ENCODE measurements around the gene DMD.

Gene DMD

DNA sequence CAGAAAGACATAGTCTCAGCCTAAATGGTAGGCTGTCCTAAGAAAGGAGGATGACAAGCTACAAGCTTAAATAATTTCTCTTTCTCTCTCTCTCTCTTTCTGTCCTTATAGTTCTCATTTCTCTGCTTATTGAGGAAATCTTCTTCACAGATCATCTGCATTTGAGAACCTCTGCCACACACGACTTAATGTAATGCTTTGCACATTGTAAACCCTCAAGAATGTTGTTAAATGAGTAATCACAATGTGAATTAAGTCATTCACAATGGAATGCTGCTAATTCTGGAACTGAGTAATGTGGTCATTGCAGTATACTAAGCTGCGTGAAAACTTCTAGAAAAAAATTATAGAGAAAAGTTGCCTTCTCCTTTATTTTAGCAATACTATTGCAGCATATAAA lies 1630.6 kb downstream of the DMD start:
- Histone ChIP-seq H3K9me3 (no peaks in the 10 kb centered on the region), H3K27me3 (peaks cover 64% of the 10 kb centered on the region), H3K4me1 (no peaks in the 10 kb centered on the region), H3K4me3 (no peak overlapping the region), H3K9ac (no peak overlapping the region), H4K20me1 (peaks cover 10% of the 10 kb centered on the region; the same call in 1 of the 2 replicates), H3K27ac (no peak overlapping the region), H3K4me2 (no peak overlapping the region), H3K36me3 (no peaks in the 10 kb centered on the region)
- no peak for TF ChIP-seq Cebpa-rat (IDR thresholded peaks at IDR 0.05)

GRCh38 chrX:31580227-31580626 lies 1631.1 kb downstream of the DMD start:
- H3K9ac ChIP-seq: no peak overlapping the region
- no peak overlapping the region for H3K4me3 ChIP-seq
- H3K4me1 ChIP-seq: no peaks in the 10 kb centered on the region
- no peak overlapping the region for H3K27ac ChIP-seq
- no peak for TF ChIP-seq Cebpa-rat (IDR thresholded peaks at IDR 0.05)
- H3K27me3 ChIP-seq: peaks cover 63% of the 10 kb centered on the region
- no peaks in the 10 kb centered on the region for H3K9me3 ChIP-seq
- peaks cover 10% of the 10 kb centered on the region; the same call in 1 of the 2 replicates for H4K20me1 ChIP-seq
- no peaks in the 10 kb centered on the region for H3K36me3 ChIP-seq
- no peak overlapping the region for H3K4me2 ChIP-seq

GRCh38 chrX:31572360-31572759 lies 1639.0 kb downstream of the DMD start:
- Histone ChIP-seq H3K9me3 (no peaks in the 10 kb centered on the region), H3K27me3 (peaks cover 80% of the 10 kb centered on the region), H3K4me3 (no peak overlapping the region), H4K20me1 (no peaks in the 10 kb centered on the region), H3K9ac (no peak overlapping the region), H3K4me1 (no peaks in the 10 kb centered on the region), H3K36me3 (no peaks in the 10 kb centered on the region), H3K4me2 (no peak overlapping the region), H3K27ac (no peak overlapping the region)
- no peak for TF ChIP-seq Cebpa-rat (IDR thresholded peaks at IDR 0.05)

GRCh38 chrX:31570658-31571057 lies 1640.7 kb downstream of the DMD start:
- Histone ChIP-seq H3K4me2 (no peak overlapping the region), H3K4me1 (no peaks in the 10 kb centered on the region), H3K4me3 (no peak overlapping the region), H3K9ac (no peak overlapping the region), H3K36me3 (no peaks in the 10 kb centered on the region), H3K9me3 (no peaks in the 10 kb centered on the region), H3K27me3 (peaks cover 89% of the 10 kb centered on the region), H3K27ac (no peak overlapping the region), H4K20me1 (no peaks in the 10 kb centered on the region)
- TF ChIP-seq Cebpa-rat (IDR thresholded peaks at IDR 0.05): no peak

DNA sequence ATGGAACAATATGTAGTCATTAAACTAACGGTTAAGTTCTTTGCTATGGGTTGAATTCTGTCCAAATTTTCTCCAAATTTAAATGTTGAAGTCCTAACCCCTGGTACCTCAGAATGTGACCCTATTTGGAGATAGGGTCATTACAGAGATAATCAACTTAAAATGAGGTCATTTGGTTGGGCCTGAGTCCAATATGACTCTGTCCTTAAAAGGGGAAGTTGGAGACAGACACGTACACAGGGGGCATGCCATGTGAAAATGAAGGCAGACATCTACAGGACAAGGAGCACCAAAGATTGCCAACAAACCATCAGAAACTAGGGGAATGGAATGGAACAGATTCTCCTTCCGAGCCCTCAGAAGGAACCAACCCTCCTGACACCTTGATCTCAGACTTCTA lies 1647.6 kb downstream of the DMD start:
- no peak for TF ChIP-seq Cebpa-rat (IDR thresholded peaks at IDR 0.05)
- Histone ChIP-seq H3K9ac (no peak overlapping the region), H3K36me3 (no peaks in the 10 kb centered on the region), H3K4me2 (no peak overlapping the region), H3K4me1 (no peaks in the 10 kb centered on the region), H3K9me3 (no peaks in the 10 kb centered on the region), H3K27ac (no peak overlapping the region), H3K4me3 (no peak overlapping the region), H4K20me1 (no peaks in the 10 kb centered on the region), H3K27me3 (peaks cover 60% of the 10 kb centered on the region)

- H3K27ac ChIP-seq: no peak overlapping the region
- H3K9me3 ChIP-seq: no peaks in the 10 kb centered on the region
- no peak overlapping the region for H3K4me2 ChIP-seq
- no peak for TF ChIP-seq Cebpa-rat (IDR thresholded peaks at IDR 0.05)
- peaks cover 69% of the 10 kb centered on the region for H3K27me3 ChIP-seq
- H3K36me3 ChIP-seq: no peaks in the 10 kb centered on the region
- H4K20me1 ChIP-seq: no peaks in the 10 kb centered on the region
- H3K4me1 ChIP-seq: no peaks in the 10 kb centered on the region
- H3K9ac ChIP-seq: no peak overlapping the region
- no peak overlapping the region for H3K4me3 ChIP-seq
Observed at GRCh38 chrX:31555506-31555905, 1655.8 kb downstream of the DMD start.

- TF ChIP-seq Cebpa-rat (IDR thresholded peaks at IDR 0.05): no peak
- Histone ChIP-seq H3K4me1 (no peaks in the 10 kb centered on the region), H3K27ac (no peak overlapping the region), H3K4me3 (no peak overlapping the region), H3K27me3 (peaks cover 82% of the 10 kb centered on the region), H4K20me1 (no peaks in the 10 kb centered on the region), H3K36me3 (no peaks in the 10 kb centered on the region), H3K4me2 (no peak overlapping the region), H3K9me3 (no peaks in the 10 kb centered on the region), H3K9ac (no peak overlapping the region)
Observed at GRCh38 chrX:31551913-31552312, 1659.4 kb downstream of the DMD start.

DNA sequence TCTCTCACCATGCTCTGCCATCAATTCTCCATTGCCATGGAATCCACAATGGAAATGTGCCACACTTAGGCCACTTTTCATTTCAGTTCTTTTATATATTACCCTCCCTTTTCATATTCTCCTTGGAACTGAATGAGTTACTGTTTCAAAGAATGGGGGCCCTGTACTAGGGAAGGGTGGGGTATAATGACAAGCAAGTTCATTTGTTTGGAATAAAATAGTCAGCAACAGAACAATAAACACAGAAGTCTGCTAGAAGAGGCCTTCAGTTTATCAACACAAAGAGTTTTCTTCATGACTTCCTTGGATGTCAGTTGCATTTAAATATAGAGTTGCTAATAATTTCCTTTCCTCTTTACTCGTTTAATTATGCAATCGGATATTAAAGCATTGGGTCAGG lies 1661.2 kb downstream of the DMD start:
- Histone ChIP-seq H3K4me1 (no peaks in the 10 kb centered on the region), H3K9me3 (no peaks in the 10 kb centered on the region), H3K4me2 (no peak overlapping the region), H4K20me1 (no peaks in the 10 kb centered on the region; the same call in 1 of the 2 replicates), H3K27ac (no peak overlapping the region), H3K36me3 (no peaks in the 10 kb centered on the region), H3K9ac (no peak overlapping the region), H3K4me3 (no peak overlapping the region), H3K27me3 (peaks cover 90% of the 10 kb centered on the region)
- no peak for TF ChIP-seq Cebpa-rat (IDR thresholded peaks at IDR 0.05)

GRCh38 chrX:31547816-31548215 lies 1663.5 kb downstream of the DMD start:
- TF ChIP-seq Cebpa-rat (IDR thresholded peaks at IDR 0.05): no peak
- Histone ChIP-seq H3K4me1 (no peaks in the 10 kb centered on the region), H4K20me1 (no peaks in the 10 kb centered on the region; the same call in 1 of the 2 replicates), H3K27ac (no peak overlapping the region), H3K4me2 (no peak overlapping the region), H3K9ac (no peak overlapping the region), H3K36me3 (no peaks in the 10 kb centered on the region), H3K4me3 (no peak overlapping the region), H3K9me3 (no peaks in the 10 kb centered on the region), H3K27me3 (peaks cover 93% of the 10 kb centered on the region)

DNA sequence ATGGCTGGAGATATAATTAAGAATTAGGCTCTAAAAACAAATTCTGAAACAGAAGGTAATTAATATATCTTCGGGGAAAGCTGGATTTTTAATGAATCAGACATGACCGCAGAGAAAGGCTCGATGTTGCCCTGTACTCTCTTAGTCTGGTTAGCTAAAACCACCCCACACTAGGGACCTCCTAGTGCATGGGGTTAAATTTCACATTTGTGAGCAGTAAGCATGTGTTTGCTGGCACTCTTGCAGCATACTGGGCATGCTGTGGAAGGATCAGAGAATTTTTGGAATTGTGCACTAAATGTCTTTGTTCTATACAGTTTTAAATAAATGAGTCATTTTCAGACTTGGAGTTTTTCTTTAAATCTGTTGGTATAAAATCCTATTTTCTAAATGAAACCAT lies 1663.9 kb downstream of the DMD start:
- Histone ChIP-seq H3K9me3 (no peaks in the 10 kb centered on the region), H3K4me2 (no peak overlapping the region)
- TF ChIP-seq Cebpa-rat (IDR thresholded peaks at IDR 0.05): no peak

GRCh38 chrX:31546126-31546525 lies 1665.2 kb downstream of the DMD start:
- no peak for TF ChIP-seq Cebpa-rat (IDR thresholded peaks at IDR 0.05)
- no peaks in the 10 kb centered on the region for H3K4me1 ChIP-seq
- H3K9ac ChIP-seq: no peak overlapping the region
- no peaks in the 10 kb centered on the region for H3K36me3 ChIP-seq
- no peak overlapping the region for H3K27ac ChIP-seq
- H3K4me2 ChIP-seq: no peak overlapping the region
- no peak overlapping the region for H3K4me3 ChIP-seq
- H4K20me1 ChIP-seq: no peaks in the 10 kb centered on the region; the same call in 1 of the 2 replicates
- H3K27me3 ChIP-seq: peaks cover 80% of the 10 kb centered on the region
- H3K9me3 ChIP-seq: no peaks in the 10 kb centered on the region

More for the DNA sequence above, 1663.9 kb downstream of the DMD start:
- peaks cover 93% of the 10 kb centered on the region for H3K27me3 ChIP-seq
- H3K4me1 ChIP-seq: no peaks in the 10 kb centered on the region
- H4K20me1 ChIP-seq: no peaks in the 10 kb centered on the region; the same call in 1 of the 2 replicates
- H3K4me3 ChIP-seq: no peak overlapping the region
- H3K27ac ChIP-seq: no peak overlapping the region
- H3K36me3 ChIP-seq: no peaks in the 10 kb centered on the region
- H3K9ac ChIP-seq: no peak overlapping the region
